NCI-H1436 treated with DMSO at 0.1 percent for 48 hours (cell line): Measurements from ENCODE around the gene HELZ2.

Experiments used
- DNase-seq: peaks from one replicate; lab custom pipeline; 2025; lab: John Stamatoyannopoulos, UW

The HELZ2 gene

DNA sequence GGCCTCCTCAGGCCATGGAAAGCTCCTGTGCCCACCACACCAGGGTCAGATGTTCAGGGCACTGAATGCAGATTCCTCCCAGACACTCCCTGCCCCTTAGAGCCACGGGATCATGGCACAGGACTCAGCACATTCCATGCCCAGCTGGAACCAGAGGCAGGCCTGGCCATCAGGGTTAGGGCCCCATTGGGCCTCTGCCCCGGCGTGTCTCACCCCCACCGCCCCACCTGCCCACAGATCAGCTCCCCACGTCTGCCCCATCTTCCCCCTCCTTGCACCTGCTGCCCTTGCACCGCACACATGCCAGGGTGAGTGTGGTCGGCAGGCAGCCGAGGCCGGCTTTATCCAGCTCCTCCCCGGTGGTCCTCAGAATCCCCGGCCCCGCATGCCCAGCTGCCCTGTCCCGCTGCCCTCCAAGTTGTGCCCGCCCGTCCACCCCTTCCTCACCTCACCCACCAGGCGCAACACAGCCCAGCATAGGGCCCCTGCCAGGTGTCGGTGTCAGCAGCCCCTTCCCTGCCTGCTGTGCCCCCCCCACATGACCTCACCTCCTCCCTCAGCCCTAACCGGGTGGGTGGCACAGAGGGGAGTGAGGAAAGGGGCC, 24.3 kb downstream of the HELZ2 start:
- DNase-seq = no peak

DNA sequence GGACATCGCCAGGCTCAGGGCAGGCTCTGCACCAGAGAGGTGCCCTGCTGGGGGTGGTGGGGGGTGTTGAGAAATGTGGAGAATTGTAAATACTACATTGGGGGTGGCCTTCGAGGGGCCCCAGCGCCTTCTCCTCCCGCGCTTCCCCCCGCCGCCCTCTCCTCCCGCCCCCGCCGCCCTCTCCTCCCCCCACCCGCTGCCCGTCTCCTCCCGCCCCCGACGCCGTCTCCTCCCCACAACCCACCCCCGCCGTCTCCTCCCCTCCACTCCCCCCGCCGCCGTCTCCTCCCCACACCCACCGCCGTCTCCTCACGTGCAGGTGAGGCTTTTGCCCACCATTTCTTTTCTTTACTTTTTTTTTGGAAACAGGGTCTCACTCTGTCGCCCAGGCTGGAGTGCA, 25.0 kb downstream of the HELZ2 start:
- DNase-seq = no peak

DNA sequence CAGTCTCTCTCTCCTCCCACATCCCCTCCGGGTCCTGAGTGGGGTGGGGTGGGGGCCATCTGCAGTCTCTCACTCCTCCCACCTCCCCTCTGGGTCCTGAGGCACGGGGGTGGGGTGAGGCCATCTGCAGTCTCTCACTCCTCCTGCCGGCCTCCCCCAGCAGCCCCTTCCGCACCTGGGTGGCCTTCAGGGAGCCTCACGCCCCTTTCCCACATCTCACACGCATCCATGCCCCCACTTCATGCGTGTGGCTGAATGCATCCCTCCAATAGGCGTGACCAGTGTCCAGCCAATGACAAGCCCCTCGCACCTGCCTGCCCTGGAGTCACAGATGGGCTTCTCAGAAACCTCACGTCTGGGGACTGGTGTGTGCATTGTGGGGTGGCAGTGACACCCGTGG, 25.5 kb downstream of the HELZ2 start:
- no peak for DNase-seq

DNA sequence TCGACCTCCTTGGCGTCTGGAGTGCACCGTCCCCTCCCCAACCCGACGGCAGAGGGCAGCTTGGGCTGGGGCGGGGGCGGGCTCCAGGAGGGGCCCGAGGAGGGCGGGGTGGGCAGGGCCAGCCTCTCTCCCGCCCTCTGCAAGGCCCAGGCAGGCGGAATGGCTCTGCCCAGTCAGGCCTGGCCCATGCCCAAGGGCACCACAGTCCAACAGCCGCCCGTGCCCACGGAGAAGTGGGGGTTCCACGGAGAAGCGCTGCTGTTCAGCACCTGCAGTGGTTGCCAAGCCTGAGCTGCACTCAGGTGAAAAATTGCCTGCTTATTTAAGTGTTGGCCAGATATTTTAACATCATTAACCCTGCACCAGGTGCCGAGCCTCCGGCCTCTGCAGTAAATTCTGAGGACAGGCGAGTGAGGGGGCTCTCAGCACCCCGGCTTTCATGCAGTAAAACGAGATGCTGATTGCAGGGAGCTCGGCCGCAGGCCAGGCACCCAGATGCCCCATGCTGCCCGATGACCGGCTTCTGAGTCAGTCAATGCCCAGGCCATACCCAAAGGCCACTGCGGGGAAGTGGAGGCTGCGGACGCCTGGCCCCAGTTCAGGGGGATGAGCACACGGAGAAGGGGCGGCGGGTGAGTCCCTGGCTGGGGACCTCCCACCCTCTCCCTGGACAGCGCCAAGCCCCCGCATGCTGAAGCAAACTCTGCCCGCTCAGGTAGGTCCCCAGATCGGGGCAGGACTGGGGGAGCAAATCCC, 26.1 kb downstream of the HELZ2 start, which contains the start of gene SRMS:
Gene SRMS (minus strand): TSS at position 25 of the 756 bp plus-strand sequence. CDS start 286 bp downstream, outside the sequence.
- DNase-seq = no peak

DNA sequence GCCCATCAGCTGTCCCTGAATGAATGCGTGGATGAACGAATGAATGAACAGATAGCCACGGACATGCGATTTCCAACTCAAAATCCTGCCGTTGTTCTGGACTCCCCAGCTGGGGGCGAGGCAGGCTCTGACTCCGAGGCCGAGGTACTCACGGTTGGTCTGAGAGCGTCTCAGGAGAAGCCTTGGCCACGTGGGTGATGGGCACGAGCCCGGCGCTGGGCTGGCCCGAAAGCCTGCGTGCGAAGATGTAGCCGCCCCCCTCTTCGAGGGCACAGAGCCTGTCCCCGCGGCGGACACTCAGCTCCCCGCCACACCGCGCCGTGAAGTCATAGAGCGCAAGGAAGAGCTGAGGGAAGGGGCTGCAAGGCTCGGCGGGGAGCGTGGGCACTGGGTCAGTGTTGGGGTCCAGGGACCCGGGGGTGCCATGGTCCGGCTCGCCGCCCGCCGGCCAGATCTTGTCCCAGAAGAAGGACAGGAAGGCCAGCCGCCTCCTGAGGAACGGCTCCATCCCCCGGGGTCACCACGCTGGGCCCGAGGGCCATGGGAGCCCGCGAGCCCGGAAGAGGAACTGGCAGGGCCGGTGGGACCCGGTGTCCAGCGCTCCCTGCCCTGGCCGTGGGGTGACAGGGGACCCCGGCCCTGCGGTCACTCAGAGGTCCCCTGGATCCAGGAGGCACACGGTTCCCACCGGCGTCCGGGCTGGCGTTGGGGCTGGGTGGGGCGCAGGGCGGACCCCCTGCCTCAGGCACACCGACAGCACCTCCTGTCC, 26.9 kb downstream of the HELZ2 start:
- no peak for DNase-seq

DNA sequence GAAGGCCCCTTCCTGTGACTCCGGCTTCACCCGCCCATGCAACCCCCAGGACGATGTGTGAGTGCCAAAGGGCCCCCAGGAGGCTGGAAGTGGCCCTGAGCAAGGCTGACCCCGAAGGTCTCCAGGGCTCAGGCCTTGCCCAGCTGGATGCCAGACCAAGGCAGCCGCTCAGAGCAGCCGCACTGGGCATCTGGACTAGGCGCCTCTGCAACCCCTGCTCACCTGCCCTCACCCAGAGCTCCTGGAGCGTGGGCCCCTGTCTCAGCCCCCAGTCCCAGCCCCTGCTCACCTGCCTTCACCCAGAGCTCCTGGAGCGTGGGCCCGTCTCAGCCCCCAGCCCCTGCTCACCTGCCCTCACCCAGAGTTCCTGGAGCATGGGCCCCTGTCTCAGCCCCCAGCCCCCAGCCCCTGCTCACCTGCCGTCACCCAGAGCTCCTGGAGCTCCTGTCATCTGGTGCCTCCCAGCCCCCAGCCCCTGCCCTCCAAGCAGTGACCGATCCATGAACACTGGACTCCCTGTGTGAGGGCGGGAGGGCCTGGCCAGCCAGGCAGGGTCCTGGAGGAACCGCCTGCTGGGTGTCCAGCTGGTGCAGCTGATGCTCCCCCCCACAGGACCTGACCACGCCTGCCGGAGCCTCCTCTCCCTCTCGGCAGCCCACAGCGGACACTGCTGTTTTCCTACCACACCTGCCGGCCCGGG, 27.6 kb downstream of the HELZ2 start:
- DNase-seq = no peak

DNA sequence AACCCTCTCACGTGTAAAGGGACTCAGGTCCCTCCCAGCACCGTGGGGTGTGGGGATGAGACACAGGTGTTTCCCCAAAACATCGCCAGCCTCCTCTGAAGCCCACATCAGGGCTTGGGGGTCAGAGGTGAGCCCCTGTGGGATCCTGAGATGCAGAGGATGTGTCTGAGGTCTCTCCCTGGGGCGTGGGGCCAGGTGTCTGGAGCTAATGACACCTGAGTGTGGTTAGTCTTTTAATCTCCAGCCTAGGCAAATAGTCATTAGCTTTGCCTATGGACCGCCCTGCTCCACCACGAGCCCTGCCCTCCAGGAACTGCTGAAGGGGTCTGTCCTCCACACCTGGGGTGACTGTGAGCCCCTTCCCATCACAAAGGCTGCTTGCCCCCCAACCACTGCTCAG, 28.2 kb downstream of the HELZ2 start:
- no peak for DNase-seq

GRCh38 chr20:63544958-63545516, 29.0 kb downstream of the HELZ2 start:
- no peak for DNase-seq

GRCh38 chr20:63544241-63544957, 29.6 kb downstream of the HELZ2 start:
- DNase-seq = no peak

- DNase-seq = no peak
Measured at GRCh38 chr20:63543733-63544132, 30.3 kb downstream of the HELZ2 start.

- no peak for DNase-seq
Measured at GRCh38 chr20:63543131-63543530, 30.9 kb downstream of the HELZ2 start.

GRCh38 chr20:63542696-63543095, 31.3 kb downstream of the HELZ2 start:
- no peak for DNase-seq

- no peak for DNase-seq
Measured at GRCh38 chr20:63542031-63542559, 31.9 kb downstream of the HELZ2 start.

GRCh38 chr20:63541371-63541770, 32.7 kb downstream of the HELZ2 start:
- no peak for DNase-seq

DNA sequence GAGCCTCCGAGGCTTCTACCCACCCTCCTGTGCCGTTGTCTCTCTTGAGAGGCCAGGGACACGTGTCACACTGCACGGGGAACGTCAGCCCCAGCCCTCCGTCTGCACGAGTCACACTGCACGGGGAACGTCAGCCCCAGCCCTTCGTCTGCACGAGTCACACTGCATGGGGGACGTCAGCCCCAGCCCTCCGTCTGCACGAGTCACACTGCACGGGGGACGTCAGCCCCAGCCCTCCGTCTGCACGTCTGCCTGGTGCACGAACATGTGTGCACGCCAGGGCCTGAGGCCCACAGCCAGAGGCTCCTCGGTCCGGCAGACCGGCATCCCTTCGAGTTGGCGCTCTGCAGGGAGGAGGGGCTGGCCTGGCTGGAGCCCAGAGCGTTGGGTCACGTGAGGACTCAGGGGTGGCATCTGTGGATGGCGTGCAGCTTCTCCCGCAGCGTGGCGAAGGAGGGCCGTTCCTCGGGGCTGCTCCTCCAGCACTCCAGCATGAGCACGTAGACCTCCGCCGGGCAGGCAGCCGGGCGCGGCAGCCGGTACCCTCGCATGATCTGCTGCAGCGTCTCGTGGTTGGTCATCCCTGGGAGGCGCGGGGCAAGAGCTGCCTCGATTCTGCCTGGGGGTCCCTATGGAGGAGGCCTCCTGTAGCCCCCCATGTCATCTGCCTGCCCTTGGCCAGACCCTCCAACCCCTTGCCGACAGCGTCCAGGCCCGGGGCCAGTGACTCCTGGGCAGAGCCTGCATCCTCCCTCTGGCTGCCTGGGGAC, 33.4 kb downstream of the HELZ2 start:
- DNase-seq = no peak

GRCh38 chr20:63539441-63540370, 34.3 kb downstream of the HELZ2 start:
- DNase-seq = no peak

DNA sequence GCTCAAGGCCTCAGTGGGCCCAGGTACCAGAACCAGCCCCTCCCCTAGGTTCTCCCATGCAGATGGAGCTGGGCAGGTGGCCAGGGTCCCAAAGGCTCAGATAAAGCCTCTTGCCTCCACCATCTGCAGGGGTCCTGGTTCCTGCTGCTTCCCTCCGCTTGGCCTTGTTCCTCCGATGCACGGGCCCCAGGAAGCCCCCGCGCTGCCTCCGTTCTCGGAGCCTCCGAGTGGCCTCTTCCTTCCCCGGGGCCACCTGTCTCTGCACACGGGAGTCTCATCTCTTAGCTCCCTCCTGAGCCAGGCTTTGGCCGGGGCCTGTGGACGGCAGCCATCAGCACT, 35.0 kb downstream of the HELZ2 start:
- DNase-seq = no peak

GRCh38 chr20:63538204-63539091, 35.6 kb downstream of the HELZ2 start:
- no peak for DNase-seq
